Activated T-cell treated with anti-CD3 and anti-CD28 coated beads for 4 hours (primary cell): Measurements from ENCODE around the gene BATF2.

Experiments
- DNase-seq: peaks from one replicate; pipeline ENCODE4 v3.0.0-alpha.2; 2020

The BATF2 gene

GRCh38 chr11:64960719-64961118 is 36.1 kb downstream of the BATF2 start:
- DNase-seq = no peak

- no peak for DNase-seq
Measured at GRCh38 chr11:64959498-64959897, 37.3 kb downstream of the BATF2 start.

GRCh38 chr11:64954201-64954600 is 42.6 kb downstream of the BATF2 start:
- no peak for DNase-seq

- DNase-seq = no peak
Measured at GRCh38 chr11:64951529-64951928, 45.2 kb downstream of the BATF2 start.

GRCh38 chr11:64947208-64947814 is 49.5 kb downstream of the BATF2 start:
- no peak for DNase-seq
